ENCODE data around the gene TPCN2.

The TPCN2 gene

DNA sequence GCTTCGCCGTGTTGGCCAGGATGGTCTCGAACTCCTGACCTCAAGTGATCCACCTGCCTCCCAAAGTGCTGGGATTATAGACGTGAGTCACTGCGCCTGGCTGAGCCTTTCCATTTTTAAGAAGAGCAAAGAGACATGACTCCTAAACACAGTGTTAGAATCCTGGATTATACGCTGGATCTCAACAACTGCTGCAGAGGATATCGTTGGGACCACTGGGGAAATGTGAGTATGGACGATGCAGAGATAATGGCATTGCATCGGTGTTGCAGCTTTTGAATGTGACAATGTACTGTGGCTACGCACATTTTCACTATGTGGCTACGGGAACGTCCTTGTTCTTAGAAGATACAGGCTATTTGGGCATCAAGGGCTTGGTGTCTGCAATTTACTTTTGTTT is 41.9 kb upstream of the TPCN2 start:
- Histone ChIP-seq H3K4me1 (no peaks in the 10 kb centered on the region), H2AFZ (no peak overlapping the region), H3K27me3 (ENCODE audit: control insufficient read depth, insufficient read depth, low read length) (no peaks in the 10 kb centered on the region), H3K4me3 (ENCODE audit: low read depth, low read length) (no peak overlapping the region), H3K36me3 (ENCODE audit: control insufficient read depth, insufficient read depth, low read length) (no peaks in the 10 kb centered on the region), H3K9me3 (ENCODE audit: control insufficient read depth, low read length) (no peaks in the 10 kb centered on the region), H3K4me2 (ENCODE audit: low read length) (no peak overlapping the region), H3K9ac (no peak overlapping the region), H3K79me2 (no peaks in the 10 kb centered on the region), H3K27ac (no peak overlapping the region)
- TF ChIP-seq, protein P1, sequence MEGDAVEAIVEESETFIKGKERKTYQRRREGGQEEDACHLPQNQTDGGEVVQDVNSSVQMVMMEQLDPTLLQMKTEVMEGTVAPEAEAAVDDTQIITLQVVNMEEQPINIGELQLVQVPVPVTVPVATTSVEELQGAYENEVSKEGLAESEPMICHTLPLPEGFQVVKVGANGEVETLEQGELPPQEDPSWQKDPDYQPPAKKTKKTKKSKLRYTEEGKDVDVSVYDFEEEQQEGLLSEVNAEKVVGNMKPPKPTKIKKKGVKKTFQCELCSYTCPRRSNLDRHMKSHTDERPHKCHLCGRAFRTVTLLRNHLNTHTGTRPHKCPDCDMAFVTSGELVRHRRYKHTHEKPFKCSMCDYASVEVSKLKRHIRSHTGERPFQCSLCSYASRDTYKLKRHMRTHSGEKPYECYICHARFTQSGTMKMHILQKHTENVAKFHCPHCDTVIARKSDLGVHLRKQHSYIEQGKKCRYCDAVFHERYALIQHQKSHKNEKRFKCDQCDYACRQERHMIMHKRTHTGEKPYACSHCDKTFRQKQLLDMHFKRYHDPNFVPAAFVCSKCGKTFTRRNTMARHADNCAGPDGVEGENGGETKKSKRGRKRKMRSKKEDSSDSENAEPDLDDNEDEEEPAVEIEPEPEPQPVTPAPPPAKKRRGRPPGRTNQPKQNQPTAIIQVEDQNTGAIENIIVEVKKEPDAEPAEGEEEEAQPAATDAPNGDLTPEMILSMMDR (IDR thresholded peaks at IDR 0.05), result no peak

DNA sequence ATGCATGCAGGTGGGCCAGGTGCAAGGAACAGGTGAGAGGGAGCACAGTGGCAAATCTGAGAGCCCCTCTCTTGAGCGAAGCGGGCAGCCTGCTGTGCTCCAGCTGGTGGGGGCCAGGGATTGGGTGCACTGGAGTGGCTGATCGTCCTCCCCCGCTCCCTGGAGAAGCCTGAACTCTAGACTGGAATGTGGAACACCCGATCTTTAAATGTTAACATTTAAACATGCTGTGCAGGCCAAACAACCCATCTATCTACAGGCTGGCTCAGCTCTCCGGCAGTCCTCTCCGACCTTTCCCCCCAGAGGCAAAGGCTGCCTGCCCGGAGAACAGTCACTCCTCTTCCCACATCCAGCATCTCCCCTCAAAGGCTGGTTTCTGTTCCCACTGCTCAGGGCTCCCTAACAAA is 40.8 kb upstream of the TPCN2 start:
- H3K9ac ChIP-seq, result no peak overlapping the region
- H3K4me1 ChIP-seq, result no peaks in the 10 kb centered on the region

DNA sequence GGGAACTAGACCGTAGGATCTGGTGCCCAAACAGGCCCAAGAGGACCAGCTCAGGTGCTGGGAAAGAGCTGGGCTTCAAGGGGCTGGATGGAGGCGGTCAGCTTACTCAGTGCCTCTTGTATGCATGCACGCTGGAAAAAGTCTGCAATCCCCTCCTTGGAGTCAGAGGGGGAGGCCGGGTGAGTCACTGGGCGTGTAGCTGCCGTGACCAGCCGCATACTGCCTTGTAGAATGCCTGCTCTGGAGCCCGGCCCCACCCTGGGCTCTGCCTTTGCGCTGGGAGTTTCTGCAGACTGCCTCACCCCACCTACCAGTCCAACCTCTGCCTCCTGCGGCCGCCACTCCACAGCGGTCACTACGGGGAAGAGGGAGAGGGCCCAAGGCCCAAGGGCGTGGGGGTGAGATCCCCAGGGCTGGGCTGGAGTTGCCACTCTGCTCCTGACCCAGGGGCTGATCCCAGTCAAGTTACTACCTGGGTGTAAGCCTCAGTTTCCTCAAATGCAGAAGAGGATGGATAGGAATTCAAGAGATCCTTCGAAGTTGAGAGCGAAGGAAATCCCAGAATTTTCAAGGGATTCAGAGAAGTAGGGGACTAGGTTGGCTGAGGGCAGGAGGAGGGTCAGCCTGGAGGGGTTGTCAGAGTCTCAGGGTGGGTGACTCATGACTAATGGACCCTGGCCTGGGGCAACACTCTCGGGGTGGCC is 39.8 kb upstream of the TPCN2 start:
- Histone ChIP-seq H3K4me1 (no peaks in the 10 kb centered on the region), H3K9ac (no peak overlapping the region), H3K27me3 (ENCODE audit: control insufficient read depth, insufficient read depth, low read length) (no peaks in the 10 kb centered on the region), H3K79me2 (no peaks in the 10 kb centered on the region), H3K36me3 (ENCODE audit: control insufficient read depth, insufficient read depth, low read length) (no peaks in the 10 kb centered on the region), H3K27ac (no peak overlapping the region), H3K4me3 (ENCODE audit: low read depth, low read length) (no peak overlapping the region), H2AFZ (no peak overlapping the region), H3K9me3 (ENCODE audit: control insufficient read depth, low read length) (no peaks in the 10 kb centered on the region), H3K4me2 (ENCODE audit: low read length) (no peak overlapping the region)
- TF ChIP-seq, protein P1 (IDR thresholded peaks at IDR 0.05), result no peak

More for the DNA sequence above, 40.8 kb upstream of the TPCN2 start:
- H3K4me2 ChIP-seq (ENCODE audit: low read length), result no peak overlapping the region
- no peaks in the 10 kb centered on the region for H3K9me3 ChIP-seq (ENCODE audit: control insufficient read depth, low read length)
- H3K27me3 ChIP-seq (ENCODE audit: control insufficient read depth, insufficient read depth, low read length), result no peaks in the 10 kb centered on the region
- no peak overlapping the region for H2AFZ ChIP-seq
- H3K79me2 ChIP-seq, result no peaks in the 10 kb centered on the region
- no peak overlapping the region for H3K4me3 ChIP-seq (ENCODE audit: low read depth, low read length)
- TF ChIP-seq, protein P1 (IDR thresholded peaks at IDR 0.05), result no peak
- H3K36me3 ChIP-seq (ENCODE audit: control insufficient read depth, insufficient read depth, low read length), result no peaks in the 10 kb centered on the region
- no peak overlapping the region for H3K27ac ChIP-seq

DNA sequence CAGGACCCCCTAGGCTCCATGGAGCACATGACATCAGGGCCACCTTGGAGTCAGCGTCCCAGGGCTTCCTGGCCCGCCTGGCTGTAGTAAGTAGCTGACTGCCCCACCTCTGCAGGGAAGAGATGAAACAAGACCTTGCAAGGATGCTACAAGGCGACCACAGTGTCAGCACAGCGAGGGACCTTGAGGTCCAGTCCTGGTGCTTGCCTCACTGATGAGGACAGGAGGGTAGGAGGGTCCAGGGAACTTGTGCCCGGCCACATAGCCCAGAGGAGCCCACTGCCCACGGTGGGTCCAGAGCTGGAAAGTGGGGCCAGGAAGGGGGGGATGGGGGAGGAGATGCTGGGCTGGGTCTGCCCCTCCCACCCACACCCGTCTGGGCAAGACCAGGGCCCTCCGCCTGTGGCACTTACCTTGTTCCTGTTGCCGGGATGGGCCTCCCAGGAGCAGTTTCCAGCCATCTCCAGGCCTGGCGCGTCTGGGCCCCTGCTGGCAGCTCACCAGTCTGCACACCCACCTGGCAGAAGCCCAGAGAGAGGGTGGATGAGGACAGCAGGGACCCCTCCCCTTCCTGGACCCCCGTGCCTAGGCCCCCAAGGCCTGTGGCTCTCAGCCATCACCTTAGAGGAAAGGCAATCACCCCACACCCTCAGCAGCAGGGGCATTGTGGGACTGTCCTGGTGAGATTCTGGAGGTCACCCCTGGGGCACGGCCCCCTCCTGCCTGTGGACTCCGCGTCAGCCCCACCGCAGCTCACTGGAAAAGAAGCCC is 39.1 kb upstream of the TPCN2 start:
- Histone ChIP-seq H3K27me3 (ENCODE audit: control insufficient read depth, insufficient read depth, low read length) (no peaks in the 10 kb centered on the region), H3K4me2 (ENCODE audit: low read length) (no peak overlapping the region), H2AFZ (no peak overlapping the region), H3K9ac (no peak overlapping the region), H3K27ac (no peak overlapping the region), H3K36me3 (ENCODE audit: control insufficient read depth, insufficient read depth, low read length) (no peaks in the 10 kb centered on the region), H3K4me1 (no peaks in the 10 kb centered on the region), H3K9me3 (ENCODE audit: control insufficient read depth, low read length) (no peaks in the 10 kb centered on the region), H3K4me3 (ENCODE audit: low read depth, low read length) (no peak overlapping the region), H3K79me2 (no peaks in the 10 kb centered on the region)
- TF ChIP-seq, protein P1 (IDR thresholded peaks at IDR 0.05), result no peak
